ENCODE results near the gene FIZ1. TPM values are rescaled to one million over a fixed set of nuclear protein-coding genes. Genes with fewer than 3 reads are reported as not detected.

FIZ1 gene
- total and polyA plus RNA-seq, 2 of the 4 experiments (the other 2 are of a cell fraction) = 1.3 to 5.9 TPM

GRCh38 chr19:55600662-55601028 lies 1.3 kb upstream of the FIZ1 start:
- in situ Hi-C loops (cut with MboI; ENCODE audit: low sequenced_read_pairs) (no loop called here), intact Hi-C loops (cut with micrococcal nuclease) (no loop called here), dilution Hi-C loops (cut with HindIII; ENCODE audit: low sequenced_read_pairs, unreplicated experiment) (no loop called here)
- ChIA-PET CTCF (no interaction called here), POLR2A (ENCODE audit: unreplicated experiment) (interaction anchor here (1.4 kb wide), 1 partner anchor 20 kb away, joined by 8 read pairs; the partner anchor contains the start of gene ZNF579)
- no peak for TF ChIP-seq POLR2A (IDR thresholded peaks at IDR 0.05; ENCODE audit: low read depth, low read length)
- TF ChIP-seq CHD1 (IDR thresholded peaks at IDR 0.05; ENCODE audit: low read depth, low read length) = no peak
- TF ChIP-seq, protein P1, sequence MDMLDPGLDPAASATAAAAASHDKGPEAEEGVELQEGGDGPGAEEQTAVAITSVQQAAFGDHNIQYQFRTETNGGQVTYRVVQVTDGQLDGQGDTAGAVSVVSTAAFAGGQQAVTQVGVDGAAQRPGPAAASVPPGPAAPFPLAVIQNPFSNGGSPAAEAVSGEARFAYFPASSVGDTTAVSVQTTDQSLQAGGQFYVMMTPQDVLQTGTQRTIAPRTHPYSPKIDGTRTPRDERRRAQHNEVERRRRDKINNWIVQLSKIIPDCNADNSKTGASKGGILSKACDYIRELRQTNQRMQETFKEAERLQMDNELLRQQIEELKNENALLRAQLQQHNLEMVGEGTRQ (IDR thresholded peaks at IDR 0.05; ENCODE audit: low read depth, low read length) = no peak
- TF ChIP-seq CEBPB (IDR thresholded peaks at IDR 0.05; ENCODE audit: low read depth, low read length) = no peak
- no peak for TF ChIP-seq MXI1 (IDR thresholded peaks at IDR 0.05; ENCODE audit: borderline replicate concordance, low read depth, low read length)
- TF ChIP-seq RFX5 (IDR thresholded peaks at IDR 0.05; ENCODE audit: low read depth, low read length) = no peak
- TF ChIP-seq RCOR1 (IDR thresholded peaks at IDR 0.05; ENCODE audit: insufficient replicate concordance, low read length) = no peak
- no peak for TF ChIP-seq BHLHE40 (IDR thresholded peaks at IDR 0.05; ENCODE audit: low read depth, low read length)
- no peak for TF ChIP-seq NFE2L2 (IDR thresholded peaks at IDR 0.05; ENCODE audit: low read depth, low read length)
- no peak for TF ChIP-seq SMC3 (IDR thresholded peaks at IDR 0.05; ENCODE audit: low read depth, low read length)
- no peak for TF ChIP-seq FOS (IDR thresholded peaks at IDR 0.05; ENCODE audit: low read depth, low read length)
- TF ChIP-seq RAD21 (IDR thresholded peaks at IDR 0.05; ENCODE audit: low read length) = no peak
- TF ChIP-seq MAFK (IDR thresholded peaks at IDR 0.05; ENCODE audit: low read depth, low read length) = no peak
- TF ChIP-seq, protein P2, sequence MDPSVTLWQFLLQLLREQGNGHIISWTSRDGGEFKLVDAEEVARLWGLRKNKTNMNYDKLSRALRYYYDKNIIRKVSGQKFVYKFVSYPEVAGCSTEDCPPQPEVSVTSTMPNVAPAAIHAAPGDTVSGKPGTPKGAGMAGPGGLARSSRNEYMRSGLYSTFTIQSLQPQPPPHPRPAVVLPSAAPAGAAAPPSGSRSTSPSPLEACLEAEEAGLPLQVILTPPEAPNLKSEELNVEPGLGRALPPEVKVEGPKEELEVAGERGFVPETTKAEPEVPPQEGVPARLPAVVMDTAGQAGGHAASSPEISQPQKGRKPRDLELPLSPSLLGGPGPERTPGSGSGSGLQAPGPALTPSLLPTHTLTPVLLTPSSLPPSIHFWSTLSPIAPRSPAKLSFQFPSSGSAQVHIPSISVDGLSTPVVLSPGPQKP (IDR thresholded peaks at IDR 0.05; ENCODE audit: borderline replicate concordance, low read depth, low read length) = no peak
- Histone ChIP-seq H4K8ac (ENCODE audit: low read depth in 2 of 2, low read length in 2 of 2) (peak overlapping the region; percentile 48 to 85), H2AK5ac (ENCODE audit: low read depth, low read length) (peak overlapping the region; percentile 97), H3K56ac (ENCODE audit: extremely low read depth, insufficient read depth, low read length) (peak overlapping the region; percentile 66; the same call in 1 of the 2 replicates), H2AK9ac (replicated peaks; ENCODE audit: low read depth, low read length, poor library complexity) (peak overlapping the region; percentile 98), H3K9me3 (ENCODE audit: control insufficient read depth, insufficient read depth, low read length) (no peaks in the 10 kb centered on the region), H4K91ac (ENCODE audit: insufficient read depth, low read depth, low read length) (peak overlapping the region; percentile 86), H3K27me3 (ENCODE audit: control insufficient read depth, insufficient read depth, low read length) (no peaks in the 10 kb centered on the region), H3K27ac (ENCODE audit: insufficient read depth, low read length) (peak overlapping the region; percentile 53), H2BK5ac (ENCODE audit: low read depth, low read length, poor library complexity, severe bottlenecking) (peak overlapping the region; percentile 76), H3K23ac (ENCODE audit: low read depth, low read length) (peak overlapping the region; percentile 69), H3K4me1 (ENCODE audit: control insufficient read depth, insufficient read depth, low read length) (peaks cover 4% of the 10 kb centered on the region; the same call in 1 of the 2 replicates), H3K4me3 (ENCODE audit: insufficient read depth, low read depth, low read length) (peak overlapping the region; percentile 56), H2BK120ac (ENCODE audit: low read depth, low read length) (no peak overlapping the region), H4K20me1 (ENCODE audit: insufficient read depth, low read length) (peaks cover 7% of the 10 kb centered on the region; the same call in 1 of the 2 replicates), H3K18ac (ENCODE audit: low read depth, low read length) (peak overlapping the region; percentile 59; the same call in 1 of the 2 replicates), H3K4me2 (ENCODE audit: low read depth, low read length) (peak overlapping the region; percentile 89), H2BK15ac (ENCODE audit: low read depth, low read length) (0 out of 3 replicates have a peak overlapping the region, but pooled peaks have one; percentile 23), H3K79me1 (ENCODE audit: low read depth in 1 of 2, low read length in 2 of 2) (peaks cover 19 to 36% of the 10 kb centered on the region in 2 experiments), H3K9ac (ENCODE audit: low read depth, low read length) (peak overlapping the region; percentile 85), H3K4ac (ENCODE audit: low read depth, low read length) (peak overlapping the region; percentile 67), H3K36me3 (ENCODE audit: control insufficient read depth, insufficient read depth, low read length) (peaks cover 11% of the 10 kb centered on the region), H4K5ac (ENCODE audit: low read depth, low read length) (peak overlapping the region; percentile 16), H2BK20ac (ENCODE audit: low read depth, low read length) (no peak overlapping the region), H2AFZ (replicated peaks; ENCODE audit: low read length, poor library complexity) (peak overlapping the region; percentile 86), H3K9me1 (ENCODE audit: insufficient read depth, low read length) (peaks cover 13% of the 10 kb centered on the region), H3K14ac (replicated peaks; ENCODE audit: low read depth, low read length) (peak overlapping the region; percentile 77)
- DNase-seq (no peak), ATAC-seq (ENCODE audit: low read depth) (no peak)
- WGBS, 2 experiments (ENCODE audit: extremely low coverage in 2 of 2, insufficient read length in 1 of 2) = 63% methylated on average over 2 of the region's 15 CpGs; no CpG with 5 or more reads in 1 of the 2 experiments
- no TSS peak for BruUV-seq (replicated peaks)
